Keratinocyte (primary cell): ENCODE data around the gene TXNDC5. TPM values are rescaled to one million over a fixed set of nuclear protein-coding genes. Genes with fewer than 3 reads are reported as not detected.
A peak's percentile ranks its signal among the peaks of the same experiment; 100 is the strongest.

Source experiments
- DNase-seq: peaks from one replicate; pipeline ENCODE4 v3.0.0-alpha.2; 2011; ENCODE audit warnings: low read depth, missing footprints, low spot score
- FAIRE-seq: peaks from 2 replicates; lab custom pipeline; 2011; peaks lifted over from hg19 to GRCh38; lab: Jason Lieb, UNC
- H2AFZ ChIP-seq: 2 replicates; pipeline ENCODE4 v1.6.0; 2012; ENCODE audit warnings: low read length, control low read depth, inconsistent platforms; ENCODE audit not compliant: control insufficient read depth
- H3K27ac ChIP-seq: 2 replicates; pipeline ENCODE4 v1.5.1; 2011; ENCODE audit warnings: low read length; ENCODE audit not compliant: control insufficient read depth, insufficient read depth
- H3K27me3 ChIP-seq: 3 replicates; pipeline ENCODE4 v1.6.0; 2011; ENCODE audit warnings: low read length; ENCODE audit not compliant: control insufficient read depth, insufficient read depth; ENCODE audit errors: extremely low read depth
- H3K36me3 ChIP-seq, 2 experiments: 2 replicates in 1 of 2; 3 replicates in 1 of 2; pipeline ENCODE4 v1.5.1; 2011; ENCODE audit warnings: low read length in 2 of 2, mild to moderate bottlenecking in 1 of 2; ENCODE audit not compliant: control insufficient read depth in 2 of 2, insufficient read depth in 2 of 2; ENCODE audit errors: extremely low read depth in 1 of 2
- H3K4me1 ChIP-seq: 3 replicates; pipeline ENCODE4 v1.5.1; 2011; ENCODE audit warnings: low read length; ENCODE audit not compliant: control insufficient read depth, insufficient read depth; ENCODE audit errors: extremely low read depth
- H3K4me2 ChIP-seq: 3 replicates; pipeline ENCODE4 v1.6.0; 2011; ENCODE audit warnings: low read depth, low read length; ENCODE audit not compliant: control insufficient read depth, insufficient read depth; ENCODE audit errors: extremely low read depth
- H3K4me3 ChIP-seq, 3 experiments: fragments of 200-600 bp in 1 of 3; sonication (generic) in 1 of 3; 2 replicates in 2 of 3; 3 replicates in 1 of 3; pipeline ENCODE4 v1.5.1; 2011 to 2016; ENCODE audit warnings: low read length in 3 of 3, mild to moderate bottlenecking in 3 of 3, control low read depth in 2 of 3, inconsistent platforms in 1 of 3, low read depth in 1 of 3, mixed read lengths in 1 of 3, mixed run types in 1 of 3, moderate library complexity in 1 of 3; ENCODE audit not compliant: control insufficient read depth in 2 of 3, insufficient read depth in 2 of 3; ENCODE audit errors: extremely low read depth in 1 of 3
- H3K79me2 ChIP-seq: 2 replicates; pipeline ENCODE4 v1.6.0; 2012; ENCODE audit warnings: low read length; ENCODE audit not compliant: control insufficient read depth, insufficient read depth
- H3K9ac ChIP-seq: 3 replicates; pipeline ENCODE4 v1.6.0; 2011; ENCODE audit warnings: low read length; ENCODE audit not compliant: control insufficient read depth, insufficient read depth; ENCODE audit errors: extremely low read depth
- H3K9me1 ChIP-seq: 3 replicates; pipeline ENCODE4 v1.6.0; 2011; ENCODE audit warnings: low read length; ENCODE audit not compliant: control insufficient read depth, insufficient read depth; ENCODE audit errors: extremely low read depth
- H3K9me3 ChIP-seq: 2 replicates; pipeline ENCODE4 v1.5.1; 2012; ENCODE audit warnings: low read depth, low read length; ENCODE audit not compliant: control insufficient read depth
- H4K20me1 ChIP-seq: 3 replicates; pipeline ENCODE4 v1.6.0; 2011; ENCODE audit warnings: low read length; ENCODE audit not compliant: control insufficient read depth, insufficient read depth; ENCODE audit errors: extremely low read depth
- EZH2 ChIP-seq: IDR thresholded peaks from one replicate; pipeline ENCODE4 v1.6.1; 2012; ENCODE audit warnings: inconsistent platforms, mild to moderate bottlenecking, low read length, moderate library complexity
- dilution Hi-C: fragments of 300-500 bp; cut with MboI; formaldehyde crosslinking; loops from one replicate; pipeline ENCODE4 v1.7.0; 2020; ENCODE audit warnings: low sequenced_read_pairs; ENCODE audit not compliant: extremely low pct_ligation_motif_present
- polyA plus RNA-seq, 5 experiments: library from polyadenylated mRNA; depleted of rRNA in 3 of 5; stranded (reverse) in 3 of 5; stranded (forward) in 1 of 5; unstranded in 1 of 5; fragments of >200 nt; gene quantifications; 1 replicate in 1 of 5; 2 replicates in 3 of 5; 3 replicates in 1 of 5; pipeline versions ENCODE4 v1.2.1 to v1.2.3, GENCODE V29; 2011 to 2012; ENCODE audit warnings: missing spikeins in 2 of 5, low read depth in 1 of 5, low replicate concordance in 1 of 5
- TF ChIP-seq, protein P1 (sequence below), 3 experiments: IDR thresholded peaks in 1 of 3; conservative IDR thresholded peaks in 1 of 3; optimal IDR thresholded peaks in 1 of 3; 2 replicates in 2 of 3; 3 replicates in 1 of 3; pipeline versions ENCODE3 to v1.5.1; 2011; ENCODE audit warnings: low read length in 3 of 3, mild to moderate bottlenecking in 3 of 3, moderate library complexity in 2 of 3, control low read depth in 1 of 3, inconsistent platforms in 1 of 3; ENCODE audit not compliant: insufficient read depth in 2 of 3; ENCODE audit errors: extremely low read depth in 1 of 3

The TXNDC5 gene
- polyA plus RNA-seq, 1 donor (not counting 4 experiments of a cell fraction or from before 2014, with no cell fraction given), result 112 TPM

- no peak overlapping the region for H3K4me3 ChIP-seq
- H3K4me2 ChIP-seq, result peak overlapping the region; percentile 2
- no peaks in the 10 kb centered on the region for H3K4me1 ChIP-seq
- H3K27ac ChIP-seq, result no peak overlapping the region
- dilution Hi-C loops, result no loop called here
- no peak overlapping the region for H3K9ac ChIP-seq
- H4K20me1 ChIP-seq, result no peaks in the 10 kb centered on the region
- peaks cover 23% of the 10 kb centered on the region for H3K79me2 ChIP-seq
- peaks cover 22 to 47% of the 10 kb centered on the region in 2 experiments for H3K36me3 ChIP-seq
- H3K9me1 ChIP-seq, result no peaks in the 10 kb centered on the region
- H3K27me3 ChIP-seq, result no peaks in the 10 kb centered on the region
- FAIRE-seq (no peak), DNase-seq (no peak)
- TF ChIP-seq, protein P1, sequence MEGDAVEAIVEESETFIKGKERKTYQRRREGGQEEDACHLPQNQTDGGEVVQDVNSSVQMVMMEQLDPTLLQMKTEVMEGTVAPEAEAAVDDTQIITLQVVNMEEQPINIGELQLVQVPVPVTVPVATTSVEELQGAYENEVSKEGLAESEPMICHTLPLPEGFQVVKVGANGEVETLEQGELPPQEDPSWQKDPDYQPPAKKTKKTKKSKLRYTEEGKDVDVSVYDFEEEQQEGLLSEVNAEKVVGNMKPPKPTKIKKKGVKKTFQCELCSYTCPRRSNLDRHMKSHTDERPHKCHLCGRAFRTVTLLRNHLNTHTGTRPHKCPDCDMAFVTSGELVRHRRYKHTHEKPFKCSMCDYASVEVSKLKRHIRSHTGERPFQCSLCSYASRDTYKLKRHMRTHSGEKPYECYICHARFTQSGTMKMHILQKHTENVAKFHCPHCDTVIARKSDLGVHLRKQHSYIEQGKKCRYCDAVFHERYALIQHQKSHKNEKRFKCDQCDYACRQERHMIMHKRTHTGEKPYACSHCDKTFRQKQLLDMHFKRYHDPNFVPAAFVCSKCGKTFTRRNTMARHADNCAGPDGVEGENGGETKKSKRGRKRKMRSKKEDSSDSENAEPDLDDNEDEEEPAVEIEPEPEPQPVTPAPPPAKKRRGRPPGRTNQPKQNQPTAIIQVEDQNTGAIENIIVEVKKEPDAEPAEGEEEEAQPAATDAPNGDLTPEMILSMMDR (optimal IDR thresholded peaks at IDR 0.05 in 1 of 3, IDR thresholded peaks at IDR 0.05 in 1 of 3, conservative IDR thresholded peaks at IDR 0.05 in 1 of 3; ENCODE audit: extremely low read depth in 1 of 3, insufficient read depth in 2 of 3, low read length in 3 of 3), result no peak
- no peak for TF ChIP-seq EZH2
- no peaks in the 10 kb centered on the region for H3K9me3 ChIP-seq
- H2AFZ ChIP-seq, result no peak overlapping the region
These were observed 8.4 kb downstream of the TXNDC5 start for GRCh38 chr6:7902221-7902620.

DNA sequence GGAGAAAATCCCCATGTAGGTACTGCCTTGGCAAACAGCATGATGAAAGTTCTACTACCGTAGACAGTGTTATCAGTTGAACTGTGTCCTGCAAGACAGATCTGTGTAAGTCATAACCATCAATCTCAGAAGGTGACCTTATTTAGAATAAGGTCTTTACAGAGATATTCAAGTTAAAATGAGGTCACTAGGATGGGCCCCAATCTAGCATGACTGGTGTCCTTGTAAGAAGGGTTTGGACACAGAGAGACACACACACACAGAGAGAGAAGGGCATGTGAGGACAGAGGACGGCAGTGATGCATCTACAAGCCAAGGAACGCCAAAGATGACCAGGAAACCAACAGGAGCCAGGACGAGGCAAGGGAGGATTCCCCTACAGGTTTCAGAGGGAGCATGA, 8.8 kb downstream of the TXNDC5 start:
- Histone ChIP-seq H3K36me3 (peaks cover 22 to 48% of the 10 kb centered on the region in 2 experiments), H3K27me3 (no peaks in the 10 kb centered on the region), H3K9me1 (no peaks in the 10 kb centered on the region), H3K4me1 (no peaks in the 10 kb centered on the region), H3K27ac (no peak overlapping the region), H3K9ac (no peak overlapping the region), H4K20me1 (no peaks in the 10 kb centered on the region), H3K79me2 (peaks cover 18% of the 10 kb centered on the region), H3K9me3 (no peaks in the 10 kb centered on the region), H2AFZ (no peak overlapping the region), H3K4me3 (no peak overlapping the region), H3K4me2 (no peak overlapping the region)
- dilution Hi-C loops, result no loop called here
- FAIRE-seq (no peak), DNase-seq (no peak)
- TF ChIP-seq EZH2, result no peak
- TF ChIP-seq, protein P1 (optimal IDR thresholded peaks at IDR 0.05 in 1 of 3, IDR thresholded peaks at IDR 0.05 in 1 of 3, conservative IDR thresholded peaks at IDR 0.05 in 1 of 3; ENCODE audit: extremely low read depth in 1 of 3, insufficient read depth in 2 of 3, low read length in 3 of 3), result no peak
